Fibroblast of lung (primary cell): ENCODE results near the gene ACOXL. TPM values are rescaled to one million over a fixed set of nuclear protein-coding genes. Genes with fewer than 3 reads are reported as not detected.

Experiments
- DNase-seq, 2 donors: peaks; one replicate each; pipeline versions ENCODE4 v3.0.0 to v3.0.0-alpha.2; 2010; ENCODE audit warnings: low read depth in 2 of 2
- H2AFZ ChIP-seq: 2 replicates; pipeline ENCODE4 v1.5.1; 2012; ENCODE audit warnings: low read length, control low read depth, inconsistent platforms
- H3K27ac ChIP-seq: 2 replicates; pipeline ENCODE4 v1.5.1; 2011; ENCODE audit warnings: low read length, control low read depth; ENCODE audit not compliant: insufficient read depth
- H3K27me3 ChIP-seq: 2 replicates; pipeline ENCODE4 v1.5.1; 2011; ENCODE audit warnings: mild to moderate bottlenecking, low read length; ENCODE audit not compliant: control insufficient read depth, insufficient read depth
- H3K36me3 ChIP-seq: 2 replicates; pipeline ENCODE4 v1.5.1; 2011; ENCODE audit warnings: low read length; ENCODE audit not compliant: control insufficient read depth, insufficient read depth
- H3K4me1 ChIP-seq: 2 replicates; pipeline ENCODE4 v1.5.1; 2011; ENCODE audit warnings: low read length; ENCODE audit not compliant: control insufficient read depth, insufficient read depth; ENCODE audit errors: extremely low read depth
- H3K4me2 ChIP-seq: 2 replicates; pipeline ENCODE4 v1.5.1; 2011; ENCODE audit warnings: low read length, control low read depth; ENCODE audit not compliant: insufficient read depth; ENCODE audit errors: extremely low read depth
- H3K4me3 ChIP-seq, 4 experiments: fragments of 200-600 bp in 1 of 4; sonication (generic) in 1 of 4; replicated peaks in 1 of 4; 2 replicates each; pipeline ENCODE4 v1.5.1; 2011 to 2016; ENCODE audit warnings: low read length in 4 of 4, low read depth in 3 of 4, mild to moderate bottlenecking in 3 of 4, control low read depth in 2 of 4, inconsistent platforms in 1 of 4, mixed read lengths in 1 of 4; ENCODE audit not compliant: insufficient read depth in 1 of 4; ENCODE audit errors: control extremely low read depth in 1 of 4
- H3K79me2 ChIP-seq: 2 replicates; pipeline ENCODE4 v1.5.1; 2012; ENCODE audit warnings: mild to moderate bottlenecking, low read length, inconsistent platforms; ENCODE audit not compliant: control insufficient read depth, insufficient read depth
- H3K9ac ChIP-seq: 2 replicates; pipeline ENCODE4 v1.5.1; 2011; ENCODE audit warnings: mild to moderate bottlenecking, low read length, control low read depth; ENCODE audit not compliant: insufficient read depth
- H3K9me3 ChIP-seq: 2 replicates; pipeline ENCODE4 v1.5.1; 2012; ENCODE audit warnings: low read depth, low read length; ENCODE audit not compliant: control insufficient read depth, insufficient read depth
- H4K20me1 ChIP-seq: 2 replicates; pipeline ENCODE4 v1.5.1; 2011; ENCODE audit warnings: low read length; ENCODE audit not compliant: control insufficient read depth, insufficient read depth; ENCODE audit errors: extremely low read depth
- EZH2 ChIP-seq: IDR thresholded peaks from 2 replicates; pipeline ENCODE4 v1.5.1; 2012; ENCODE audit warnings: low read length, control low read depth, mild to moderate bottlenecking; ENCODE audit errors: missing control alignments
- polyA plus RNA-seq, 2 donors: library from polyadenylated mRNA; depleted of rRNA in 1 of 2; stranded (reverse) in 1 of 2; unstranded in 1 of 2; fragments of >200 nt; gene quantifications; 2 replicates each; pipeline ENCODE4 v1.2.1, GENCODE V29; 2011 to 2012; ENCODE audit warnings: missing spikeins in 1 of 2
- total RNA-seq: library from RNA; depleted of rRNA; stranded (reverse); fragments of >200 nt; gene quantifications from 2 replicates; pipeline ENCODE4 v1.2.1, GENCODE V29; 2014
- TF ChIP-seq, protein P1 (sequence below), 2 donors: IDR thresholded peaks in 1 of 2; conservative IDR thresholded peaks in 1 of 2; 1 replicate in 1 of 2; 2 replicates in 1 of 2; pipeline ENCODE4 v1.5.1; 2011 to 2012; ENCODE audit warnings: low read length in 2 of 2, control low read depth in 1 of 2, inconsistent platforms in 1 of 2, low read depth in 1 of 2, mild to moderate bottlenecking in 1 of 2

The ACOXL gene
- total and polyA plus RNA-seq, 2 donors (not counting 1 experiment from before 2014, with no cell fraction given) = not detected

DNA sequence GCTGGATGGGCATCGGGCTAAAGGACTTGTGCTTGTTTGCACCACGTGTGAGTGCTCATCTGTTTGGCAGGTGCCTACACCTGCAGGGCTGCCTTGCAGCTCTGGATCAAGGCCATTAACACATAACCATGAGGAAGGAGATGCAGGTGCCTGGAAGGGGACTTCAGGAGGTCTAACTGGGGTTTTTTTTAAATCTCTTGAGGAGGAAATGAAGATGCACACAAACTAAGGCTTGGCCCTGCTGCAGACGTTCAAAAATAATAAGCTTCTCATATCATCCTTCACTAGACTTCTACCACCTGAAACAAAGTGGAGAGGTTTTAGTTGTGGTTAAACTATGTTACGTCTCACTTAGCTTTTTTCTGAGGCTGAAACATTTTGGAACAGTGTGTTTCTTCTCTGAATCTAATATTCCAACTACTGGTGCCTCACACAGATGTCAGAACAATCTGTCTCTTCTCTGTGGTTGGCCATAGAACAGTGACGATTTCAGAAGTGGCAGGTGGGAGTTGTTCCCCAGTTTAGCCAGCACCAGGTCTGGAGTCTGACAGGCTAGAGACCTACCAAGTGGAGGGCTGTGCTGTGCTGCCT is 424.8 kb downstream of the ACOXL start:
- H3K79me2 ChIP-seq = no peaks in the 10 kb centered on the region
- no peak overlapping the region for H3K4me2 ChIP-seq
- peaks cover 10% of the 10 kb centered on the region for H3K4me1 ChIP-seq
- no peaks in the 10 kb centered on the region for H4K20me1 ChIP-seq
- H3K4me3 ChIP-seq = no peak overlapping the region
- H3K27ac ChIP-seq = no peak overlapping the region
- H3K9ac ChIP-seq = no peak overlapping the region
- H3K9me3 ChIP-seq = no peaks in the 10 kb centered on the region
- TF ChIP-seq EZH2 = no peak
- TF ChIP-seq, protein P1, sequence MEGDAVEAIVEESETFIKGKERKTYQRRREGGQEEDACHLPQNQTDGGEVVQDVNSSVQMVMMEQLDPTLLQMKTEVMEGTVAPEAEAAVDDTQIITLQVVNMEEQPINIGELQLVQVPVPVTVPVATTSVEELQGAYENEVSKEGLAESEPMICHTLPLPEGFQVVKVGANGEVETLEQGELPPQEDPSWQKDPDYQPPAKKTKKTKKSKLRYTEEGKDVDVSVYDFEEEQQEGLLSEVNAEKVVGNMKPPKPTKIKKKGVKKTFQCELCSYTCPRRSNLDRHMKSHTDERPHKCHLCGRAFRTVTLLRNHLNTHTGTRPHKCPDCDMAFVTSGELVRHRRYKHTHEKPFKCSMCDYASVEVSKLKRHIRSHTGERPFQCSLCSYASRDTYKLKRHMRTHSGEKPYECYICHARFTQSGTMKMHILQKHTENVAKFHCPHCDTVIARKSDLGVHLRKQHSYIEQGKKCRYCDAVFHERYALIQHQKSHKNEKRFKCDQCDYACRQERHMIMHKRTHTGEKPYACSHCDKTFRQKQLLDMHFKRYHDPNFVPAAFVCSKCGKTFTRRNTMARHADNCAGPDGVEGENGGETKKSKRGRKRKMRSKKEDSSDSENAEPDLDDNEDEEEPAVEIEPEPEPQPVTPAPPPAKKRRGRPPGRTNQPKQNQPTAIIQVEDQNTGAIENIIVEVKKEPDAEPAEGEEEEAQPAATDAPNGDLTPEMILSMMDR (conservative IDR thresholded peaks at IDR 0.05 in 1 of 2, IDR thresholded peaks at IDR 0.05 in 1 of 2; ENCODE audit: low read depth in 1 of 2, low read length in 2 of 2) = no peak
- DNase-seq = no peak
- H2AFZ ChIP-seq = no peak overlapping the region
- no peaks in the 10 kb centered on the region for H3K27me3 ChIP-seq
- H3K36me3 ChIP-seq = no peaks in the 10 kb centered on the region

DNA sequence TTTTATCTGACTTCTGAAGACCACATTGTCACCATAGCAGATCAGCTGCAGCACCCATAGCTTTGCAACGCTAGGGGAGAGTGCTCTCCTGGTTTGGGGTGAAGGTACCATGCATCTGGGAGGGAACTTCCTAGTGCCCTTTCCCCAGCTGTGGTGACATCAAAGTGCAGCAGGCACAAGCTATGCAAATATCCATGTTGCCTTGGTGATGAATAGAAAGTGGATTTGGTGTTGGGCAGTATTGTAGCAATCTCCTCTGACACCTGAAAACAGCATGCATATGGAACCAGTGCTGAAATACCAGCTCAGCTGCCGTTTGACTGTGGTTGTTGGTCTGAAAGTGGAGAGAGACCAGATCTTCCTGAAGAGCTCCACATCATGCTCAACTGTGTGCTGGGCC is 425.4 kb downstream of the ACOXL start:
- TF ChIP-seq, protein P1 (conservative IDR thresholded peaks at IDR 0.05 in 1 of 2, IDR thresholded peaks at IDR 0.05 in 1 of 2; ENCODE audit: low read depth in 1 of 2, low read length in 2 of 2) = no peak
- TF ChIP-seq EZH2 = no peak
- Histone ChIP-seq H3K9me3 (no peaks in the 10 kb centered on the region), H3K4me3 (no peak overlapping the region), H3K36me3 (no peaks in the 10 kb centered on the region), H4K20me1 (no peaks in the 10 kb centered on the region), H3K9ac (no peak overlapping the region), H3K4me2 (no peak overlapping the region), H3K27me3 (no peaks in the 10 kb centered on the region), H2AFZ (no peak overlapping the region), H3K27ac (no peak overlapping the region), H3K79me2 (no peaks in the 10 kb centered on the region), H3K4me1 (peaks cover 10% of the 10 kb centered on the region)
- no peak for DNase-seq

DNA sequence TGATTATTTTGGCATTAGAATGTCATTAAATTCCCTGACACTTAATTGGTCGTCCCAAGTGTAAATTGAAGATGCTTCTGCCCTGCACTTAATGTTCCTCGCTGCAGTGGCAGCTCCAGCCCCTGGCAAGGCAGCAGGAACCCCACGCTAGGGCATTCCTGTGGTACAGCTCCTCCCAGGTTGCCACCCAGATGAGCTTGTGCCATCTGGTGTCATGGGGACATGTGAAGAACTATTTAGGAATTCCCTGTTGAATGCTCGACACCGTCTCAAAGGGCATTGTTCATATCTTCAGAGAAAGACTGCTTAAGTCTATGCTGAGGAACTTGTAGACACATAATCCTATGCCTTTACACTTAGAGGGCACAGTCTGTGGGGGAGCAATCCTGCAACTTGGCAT is 427.3 kb downstream of the ACOXL start:
- H2AFZ ChIP-seq = no peak overlapping the region
- H3K27me3 ChIP-seq = no peaks in the 10 kb centered on the region
- no peaks in the 10 kb centered on the region for H3K36me3 ChIP-seq
- H3K9me3 ChIP-seq = no peaks in the 10 kb centered on the region
- H3K4me2 ChIP-seq = no peak overlapping the region
- no peak for DNase-seq
- TF ChIP-seq EZH2 = no peak
- TF ChIP-seq, protein P1 (conservative IDR thresholded peaks at IDR 0.05 in 1 of 2, IDR thresholded peaks at IDR 0.05 in 1 of 2; ENCODE audit: low read depth in 1 of 2, low read length in 2 of 2) = no peak
- H3K4me1 ChIP-seq = peaks cover 10% of the 10 kb centered on the region
- no peak overlapping the region for H3K27ac ChIP-seq
- no peak overlapping the region for H3K4me3 ChIP-seq
- no peaks in the 10 kb centered on the region for H4K20me1 ChIP-seq
- no peaks in the 10 kb centered on the region for H3K79me2 ChIP-seq
- H3K9ac ChIP-seq = no peak overlapping the region
